ENCODE measurements around the gene USH1C. TPM values are rescaled to one million over a fixed set of nuclear protein-coding genes. Genes with fewer than 3 reads are reported as not detected.
A peak's percentile ranks its signal among the peaks of the same experiment; 100 is the strongest.

USH1C gene
- polyA plus RNA-seq, 1 donor from 2014 or later = not detected

DNA sequence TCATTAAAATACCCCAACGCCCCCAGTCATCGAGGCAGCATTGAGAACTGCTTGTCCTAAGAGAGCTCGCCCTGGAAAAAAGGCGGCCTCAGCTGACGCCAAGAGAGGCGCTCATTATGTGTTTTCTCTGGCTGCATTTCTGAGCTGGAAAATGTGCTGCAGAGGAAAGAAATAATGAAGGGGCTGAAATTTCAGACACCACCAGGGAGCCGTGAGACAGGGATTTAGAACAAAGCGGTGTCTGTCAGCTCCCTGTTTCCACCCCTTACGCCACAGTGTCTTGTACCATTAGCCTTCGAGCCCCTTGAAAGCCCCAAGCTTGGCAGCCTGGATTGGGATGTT is 14.4 kb downstream of the USH1C start:
- Mint-ChIP-seq H3K27ac (no peak overlapping the region), H3K36me3 (no peaks in the 10 kb centered on the region), H3K9me3 (peaks cover 0 to 1% (median 0%) of the 10 kb centered on the region in 3 donors), H3K27me3 (peaks cover 5% of the 10 kb centered on the region), H3K4me1 (no peaks in the 10 kb centered on the region), H3K4me3 (no peak overlapping the region)

DNA sequence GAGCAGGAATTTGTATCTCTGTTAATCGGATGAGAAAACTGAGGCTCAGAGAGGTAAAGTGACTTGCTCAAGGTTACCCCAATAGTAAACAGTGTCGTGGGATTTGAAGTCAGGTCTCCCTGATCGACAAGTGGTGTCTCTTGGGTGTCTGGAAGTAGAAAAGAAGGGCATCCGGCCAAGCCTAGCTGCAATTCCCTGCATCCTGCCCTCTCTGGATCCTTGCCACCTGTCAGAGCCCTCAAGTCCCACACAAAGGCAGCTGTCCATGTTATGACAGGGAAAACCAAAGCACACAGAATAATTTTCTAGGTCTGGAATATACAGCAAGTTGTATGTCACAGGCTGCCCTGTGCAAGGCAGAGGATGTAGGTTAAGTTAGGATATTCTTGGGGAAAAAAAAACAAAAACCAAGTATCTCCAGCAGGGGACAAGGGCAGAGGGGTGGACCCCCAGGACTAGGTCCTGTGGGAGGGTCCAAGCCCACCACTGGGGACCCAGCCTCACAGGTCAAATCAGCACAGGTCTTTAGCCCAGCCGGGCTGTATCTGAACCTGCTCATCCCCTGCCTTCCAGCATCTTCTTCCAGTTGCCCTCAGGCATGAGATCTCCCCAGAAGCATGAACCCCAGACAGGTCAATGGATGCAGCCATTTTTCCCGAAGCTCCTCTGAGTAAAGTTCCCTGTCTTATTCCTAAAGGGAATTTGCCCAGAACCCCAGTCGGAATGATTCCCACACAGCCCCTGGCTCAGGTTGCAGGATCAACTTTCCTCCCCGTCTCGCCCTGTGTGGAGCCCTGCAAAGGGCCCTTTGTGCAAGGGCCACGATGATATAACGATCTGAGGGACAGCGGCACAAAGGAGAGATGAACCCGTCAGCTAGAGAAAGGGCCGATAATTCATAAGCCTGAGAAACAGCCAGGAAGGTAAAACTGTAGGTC is 15.0 kb downstream of the USH1C start:
- H3K9me3 Mint-ChIP-seq = peaks cover 0 to 1% (median 0%) of the 10 kb centered on the region in 3 donors
- H3K27me3 Mint-ChIP-seq = peaks cover 5% of the 10 kb centered on the region
- no peaks in the 10 kb centered on the region for H3K36me3 Mint-ChIP-seq
- H3K27ac Mint-ChIP-seq = no peak overlapping the region
- H3K4me1 Mint-ChIP-seq = no peaks in the 10 kb centered on the region
- no peak overlapping the region for H3K4me3 Mint-ChIP-seq

DNA sequence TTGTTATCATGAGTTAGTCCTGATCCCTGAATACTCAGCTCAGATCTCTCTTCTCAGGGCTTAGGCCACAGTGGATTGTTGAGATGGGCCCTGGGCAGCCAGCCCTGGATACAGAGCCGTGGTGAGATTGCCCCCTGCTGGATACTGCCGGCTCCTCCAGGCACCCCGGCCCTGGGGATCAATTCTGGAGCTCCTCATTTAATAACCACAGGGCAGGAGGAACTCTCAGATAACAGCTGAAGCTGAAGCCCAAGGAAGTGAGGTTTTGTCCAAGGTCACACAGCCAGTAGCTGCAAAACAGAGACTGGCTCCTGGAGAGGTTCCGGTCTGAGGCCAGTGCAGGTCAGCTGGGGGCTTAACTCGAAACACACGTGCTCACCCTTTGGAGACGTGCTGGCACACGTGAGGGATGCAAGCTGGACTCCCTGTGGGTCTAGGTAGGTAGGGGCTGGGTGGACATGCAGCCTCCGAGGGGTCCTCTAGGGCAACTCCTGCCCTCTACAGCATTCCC is 16.0 kb downstream of the USH1C start:
- Mint-ChIP-seq H3K27ac (peak overlapping the region in 1 of 3 donors; percentile 57), H3K9me3 (peaks cover 0 to 1% (median 0%) of the 10 kb centered on the region in 3 donors)

DNA sequence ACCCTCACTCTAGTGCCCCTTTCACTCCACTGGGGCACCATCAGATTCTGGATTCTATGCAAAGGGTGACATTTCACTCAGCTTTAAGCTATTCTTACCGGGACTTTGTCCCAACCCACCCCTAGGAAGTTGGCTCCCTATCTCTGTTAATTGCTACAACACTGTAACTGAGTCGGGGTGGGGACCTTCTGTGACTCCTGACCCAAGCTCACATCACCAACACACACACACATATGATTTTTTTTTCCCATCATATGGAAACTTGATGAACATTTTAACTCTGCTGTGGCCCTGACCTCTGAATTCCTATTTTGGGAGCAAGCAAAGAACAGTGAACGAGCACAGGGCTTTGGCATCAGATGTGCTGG is 16.6 kb downstream of the USH1C start:
- H3K9me3 Mint-ChIP-seq = peaks cover 0 to 1% (median 0%) of the 10 kb centered on the region in 3 donors
- H3K4me1 Mint-ChIP-seq = no peaks in the 10 kb centered on the region
- H3K27ac Mint-ChIP-seq = no peak overlapping the region
- H3K27me3 Mint-ChIP-seq = peaks cover 5% of the 10 kb centered on the region
- H3K4me3 Mint-ChIP-seq = no peak overlapping the region
- H3K36me3 Mint-ChIP-seq = no peaks in the 10 kb centered on the region

More for the DNA sequence above, 16.0 kb downstream of the USH1C start:
- Mint-ChIP-seq H3K4me3 (no peak overlapping the region), H3K36me3 (no peaks in the 10 kb centered on the region), H3K4me1 (no peaks in the 10 kb centered on the region), H3K27me3 (peaks cover 5% of the 10 kb centered on the region)

DNA sequence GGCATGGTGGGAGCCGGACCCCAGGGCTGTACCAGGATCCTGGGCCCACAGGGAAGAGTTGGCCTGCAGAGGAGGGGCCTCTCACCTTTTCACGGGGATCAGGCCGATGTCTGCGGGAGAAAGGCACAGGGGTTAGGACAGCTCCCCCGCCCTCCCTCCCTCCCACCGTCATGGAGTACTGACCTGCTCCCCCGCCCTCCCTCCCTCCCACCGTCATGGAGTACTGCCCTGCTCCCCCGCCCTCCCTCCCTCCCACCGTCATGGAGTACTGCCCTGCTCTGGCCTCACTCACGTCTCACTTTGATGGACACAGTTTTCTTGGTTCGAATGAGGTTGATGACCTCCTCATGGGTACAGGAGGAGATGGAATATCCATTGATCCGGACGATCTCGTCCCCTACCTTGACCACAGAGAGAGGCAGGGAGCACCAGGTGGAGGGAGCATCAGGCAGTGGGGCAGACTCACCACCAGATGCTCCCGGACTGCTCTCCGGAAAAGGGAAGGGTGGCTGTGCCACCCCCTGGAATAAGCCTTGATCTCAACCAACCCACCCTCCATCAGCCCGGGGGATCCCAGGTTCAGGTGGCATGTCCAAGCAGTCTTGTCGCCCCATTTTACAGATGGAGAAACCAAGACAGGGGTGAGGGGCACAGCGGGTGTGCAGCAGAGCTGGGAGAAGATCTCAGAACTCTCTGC is 17.1 kb downstream of the USH1C start:
- Mint-ChIP-seq H3K4me1 (no peaks in the 10 kb centered on the region), H3K27ac (no peak overlapping the region), H3K9me3 (no peaks in the 10 kb centered on the region), H3K27me3 (peaks cover 4% of the 10 kb centered on the region), H3K4me3 (peak overlapping the region in 1 of 4 donors; percentile 12), H3K36me3 (no peaks in the 10 kb centered on the region)

DNA sequence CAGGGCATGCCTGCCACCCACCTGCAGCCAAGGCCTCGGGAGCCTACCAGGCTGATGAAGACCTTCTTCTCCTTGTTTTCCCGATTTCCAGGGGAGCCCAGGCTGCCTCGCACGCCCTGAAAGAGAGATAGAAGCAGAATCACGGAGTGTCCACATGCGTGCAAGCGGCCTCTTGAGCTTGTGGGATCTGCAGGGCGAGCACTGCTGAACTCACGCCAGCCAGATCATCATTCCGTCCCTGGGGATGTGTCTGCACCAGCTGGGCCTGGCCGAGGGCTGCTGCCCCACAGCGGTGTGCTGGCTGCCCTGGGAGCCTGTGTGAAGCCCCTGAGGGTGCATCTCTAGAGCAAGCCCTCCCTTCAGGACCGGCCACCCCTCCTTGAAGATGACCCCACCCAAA is 17.9 kb downstream of the USH1C start:
- Mint-ChIP-seq H3K36me3 (no peaks in the 10 kb centered on the region), H3K4me1 (peaks cover 0 to 2% (median 0%) of the 10 kb centered on the region in 3 donors), H3K9me3 (no peaks in the 10 kb centered on the region), H3K4me3 (no peak overlapping the region), H3K27ac (no peak overlapping the region), H3K27me3 (peaks cover 4% of the 10 kb centered on the region)

DNA sequence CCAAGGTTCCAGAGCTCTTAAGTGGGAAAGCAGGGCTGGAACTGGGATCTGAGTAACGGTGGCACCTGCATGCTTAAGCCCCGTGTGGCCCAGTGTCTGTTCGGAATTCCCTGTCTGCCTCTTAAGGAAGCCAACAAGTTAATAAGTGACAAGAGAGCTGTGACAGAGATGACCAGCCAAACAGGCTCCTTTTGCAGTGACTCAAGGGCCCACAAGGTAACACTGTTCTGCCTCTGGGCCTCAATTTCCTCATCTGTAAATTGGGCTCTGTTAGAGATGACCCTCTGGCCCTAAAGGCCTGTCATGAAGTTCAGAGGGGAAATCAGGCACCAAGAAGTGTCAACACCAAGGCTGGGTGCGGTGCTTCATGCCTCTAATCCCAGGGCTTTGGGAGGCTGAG is 18.6 kb downstream of the USH1C start:
- Mint-ChIP-seq H3K36me3 (no peaks in the 10 kb centered on the region), H3K27me3 (peaks cover 2% of the 10 kb centered on the region), H3K4me3 (no peak overlapping the region), H3K9me3 (no peaks in the 10 kb centered on the region), H3K4me1 (peaks cover 0 to 2% (median 0%) of the 10 kb centered on the region in 3 donors), H3K27ac (no peak overlapping the region)

DNA sequence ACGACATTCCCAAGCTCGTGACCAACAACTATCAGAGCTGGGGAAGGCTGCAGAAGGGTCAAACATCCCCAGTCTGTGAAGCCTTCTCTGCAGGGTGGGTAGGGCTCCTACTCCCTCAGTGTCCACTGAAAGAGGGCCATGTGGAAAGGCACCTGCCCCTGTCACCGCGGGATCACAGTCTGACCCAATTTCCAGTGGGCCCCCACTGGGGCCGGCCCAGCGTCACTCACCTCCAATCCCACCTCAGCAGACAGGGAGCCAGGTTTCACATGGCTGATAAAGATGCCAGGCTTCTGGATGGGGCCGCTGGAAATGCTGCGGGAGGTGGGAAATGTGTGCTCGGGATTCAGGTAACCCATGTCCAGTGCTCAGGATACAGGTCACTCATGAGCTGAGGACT is 20.0 kb downstream of the USH1C start:
- Mint-ChIP-seq H3K4me3 (no peak overlapping the region), H3K9me3 (no peaks in the 10 kb centered on the region), H3K27ac (no peak overlapping the region), H3K4me1 (peaks cover 0 to 2% (median 0%) of the 10 kb centered on the region in 3 donors), H3K36me3 (no peaks in the 10 kb centered on the region), H3K27me3 (peaks cover 2% of the 10 kb centered on the region)

DNA sequence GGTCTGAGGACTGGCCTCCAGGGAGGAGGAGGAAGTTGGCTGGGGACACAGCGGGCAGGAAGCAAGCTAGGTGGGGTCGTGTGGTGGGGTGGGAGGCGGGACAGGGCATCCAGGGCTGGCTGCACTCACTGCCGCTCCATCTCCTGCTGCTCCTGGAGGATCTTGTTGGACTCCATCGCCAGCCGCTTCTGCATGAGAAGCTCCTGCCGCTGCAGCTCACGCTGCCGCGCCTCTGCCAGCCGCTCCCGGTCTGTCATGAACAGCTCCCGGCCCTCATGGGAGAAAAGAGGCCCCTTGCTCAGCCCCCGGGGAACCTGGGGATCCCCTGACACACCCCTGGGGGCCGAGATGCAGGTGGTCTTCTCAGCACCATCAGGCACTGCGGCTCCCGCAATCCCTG is 21.6 kb downstream of the USH1C start:
- Mint-ChIP-seq H3K4me3 (no peak overlapping the region), H3K4me1 (peaks cover 0 to 2% (median 0%) of the 10 kb centered on the region in 3 donors), H3K27ac (no peak overlapping the region), H3K36me3 (no peaks in the 10 kb centered on the region), H3K9me3 (no peaks in the 10 kb centered on the region), H3K27me3 (peaks cover 7% of the 10 kb centered on the region)

DNA sequence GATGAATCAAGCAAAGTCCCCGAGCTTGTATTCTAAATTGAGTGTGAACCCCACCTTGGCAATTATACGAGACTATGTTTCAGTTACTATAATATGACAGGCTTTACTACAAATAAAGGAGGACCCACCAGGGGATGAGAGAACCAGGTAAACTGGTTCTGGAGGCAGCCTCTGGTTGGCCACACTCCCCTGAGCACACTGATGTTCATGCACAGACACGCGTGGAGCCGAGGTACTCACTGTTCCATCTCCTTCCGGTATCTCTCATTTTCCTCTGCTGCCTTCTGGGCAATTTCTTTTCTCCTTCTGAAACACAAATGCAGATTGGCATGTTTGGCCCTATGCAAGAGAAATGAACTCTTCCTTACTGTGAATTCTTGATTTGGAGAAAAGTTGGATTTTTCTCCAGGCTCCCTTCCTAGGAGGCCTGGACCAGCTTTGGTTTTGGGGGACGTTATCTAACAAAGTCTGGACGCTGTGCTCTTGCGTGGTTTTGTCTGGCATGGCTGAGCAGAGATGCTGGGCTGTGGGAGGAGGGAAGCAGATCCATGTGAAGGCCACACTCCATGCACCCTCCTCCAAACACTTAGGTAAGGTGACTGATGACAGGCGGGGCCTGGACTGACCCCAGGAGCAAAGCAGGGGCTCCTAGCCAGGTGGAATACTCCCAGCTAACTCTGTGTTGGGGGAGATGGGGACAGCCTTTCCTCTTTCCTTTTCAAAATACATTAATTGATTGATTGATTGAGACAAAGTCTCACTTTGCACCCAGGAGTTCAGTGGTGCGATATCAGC is 22.9 kb downstream of the USH1C start:
- no peaks in the 10 kb centered on the region for H3K9me3 Mint-ChIP-seq
- H3K4me3 Mint-ChIP-seq = no peak overlapping the region
- peaks cover 0 to 2% (median 0%) of the 10 kb centered on the region in 3 donors for H3K4me1 Mint-ChIP-seq
- H3K27me3 Mint-ChIP-seq = peaks cover 9% of the 10 kb centered on the region
- H3K27ac Mint-ChIP-seq = no peak overlapping the region
- no peaks in the 10 kb centered on the region for H3K36me3 Mint-ChIP-seq

DNA sequence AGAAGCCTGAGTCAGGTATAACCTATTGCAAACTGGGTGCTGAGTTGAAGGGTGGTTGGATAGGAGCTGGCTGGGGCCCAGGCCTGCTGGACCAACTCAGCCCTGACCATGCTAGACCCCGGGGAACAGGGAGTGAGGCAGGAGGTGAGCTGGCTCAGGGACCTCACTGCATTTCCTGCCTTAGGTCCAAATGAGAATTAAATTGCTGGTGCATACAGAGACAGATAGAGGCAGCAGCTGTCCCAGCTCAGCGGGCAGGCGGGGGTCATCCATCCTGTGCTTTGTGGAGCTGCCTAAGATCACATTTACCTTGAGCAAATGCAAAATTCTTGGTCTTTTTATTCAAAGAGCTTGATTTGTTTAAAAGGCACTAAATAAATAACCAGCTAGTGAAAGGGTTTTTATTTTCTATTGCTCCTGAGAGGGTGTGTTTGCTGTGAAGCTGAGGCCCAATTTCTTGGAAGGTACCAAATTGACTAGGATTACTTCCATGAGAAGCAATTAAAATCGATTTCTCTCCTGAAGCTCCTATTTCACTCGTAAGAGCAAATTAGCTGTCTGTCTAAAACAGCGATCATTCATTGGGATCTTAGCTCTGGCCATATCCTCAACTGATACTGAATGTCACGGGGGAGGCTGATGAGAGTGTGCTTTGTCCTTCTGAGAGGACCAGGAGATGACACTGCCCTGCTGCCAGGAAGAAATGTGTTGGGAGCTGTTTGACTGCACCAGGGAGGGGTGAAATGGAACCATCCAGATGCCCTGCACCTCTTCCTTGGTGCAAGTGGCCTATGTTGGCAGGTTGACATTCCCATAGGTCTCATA is 24.9 kb downstream of the USH1C start:
- no peaks in the 10 kb centered on the region for H3K9me3 Mint-ChIP-seq
- H3K4me3 Mint-ChIP-seq = no peak overlapping the region
- no peak overlapping the region for H3K27ac Mint-ChIP-seq
- H3K27me3 Mint-ChIP-seq = peaks cover 10% of the 10 kb centered on the region
- no peaks in the 10 kb centered on the region for H3K36me3 Mint-ChIP-seq
- peaks cover 0 to 2% (median 0%) of the 10 kb centered on the region in 3 donors for H3K4me1 Mint-ChIP-seq

DNA sequence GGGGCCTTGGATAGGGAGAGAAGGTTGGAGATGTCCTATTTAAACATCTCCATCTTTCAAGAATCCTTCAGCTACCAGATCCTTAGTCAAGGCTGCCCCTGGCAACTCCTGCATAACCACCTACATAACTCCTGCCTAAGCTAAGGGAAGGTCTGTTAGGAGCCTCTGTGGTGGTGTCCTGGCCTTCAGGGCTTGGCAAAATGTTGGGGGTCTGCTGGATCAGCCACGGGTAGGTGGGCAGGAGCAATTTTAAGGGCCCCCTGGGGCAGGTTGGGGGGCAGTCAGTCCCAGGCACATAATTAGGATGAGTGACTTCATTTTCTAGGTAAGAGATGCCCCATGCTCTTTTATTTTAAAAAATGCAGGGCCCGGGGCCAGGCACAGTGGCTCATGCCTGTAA is 25.9 kb downstream of the USH1C start:
- Mint-ChIP-seq H3K27ac (no peak overlapping the region), H3K9me3 (no peaks in the 10 kb centered on the region), H3K27me3 (peaks cover 10% of the 10 kb centered on the region), H3K4me3 (no peak overlapping the region), H3K36me3 (no peaks in the 10 kb centered on the region), H3K4me1 (peaks cover 0 to 2% (median 0%) of the 10 kb centered on the region in 3 donors)

DNA sequence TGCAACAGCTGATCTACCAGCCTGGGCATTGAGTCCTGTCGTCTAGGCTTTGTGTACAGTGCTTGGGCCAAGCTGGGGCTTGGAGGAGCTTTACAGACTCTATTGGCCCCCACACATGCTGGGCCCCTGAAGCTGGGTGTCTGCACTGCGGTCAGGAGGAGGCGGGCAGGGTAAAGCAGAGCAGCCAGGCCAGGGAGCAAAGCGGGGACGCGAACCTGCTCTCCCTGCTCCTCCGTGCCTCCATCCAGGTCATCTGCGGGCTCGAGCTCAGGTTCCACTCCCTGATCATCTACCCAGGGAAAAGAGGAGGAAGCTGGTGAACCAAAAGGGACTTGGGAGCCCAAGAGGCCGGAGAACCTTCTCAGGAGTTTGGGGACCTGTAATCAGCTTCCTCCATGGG is 27.0 kb downstream of the USH1C start:
- H3K36me3 Mint-ChIP-seq = no peaks in the 10 kb centered on the region
- H3K9me3 Mint-ChIP-seq = no peaks in the 10 kb centered on the region
- peaks cover 10% of the 10 kb centered on the region for H3K27me3 Mint-ChIP-seq
- H3K4me1 Mint-ChIP-seq = peaks cover 0 to 2% (median 0%) of the 10 kb centered on the region in 3 donors
- no peak overlapping the region for H3K27ac Mint-ChIP-seq
- no peak overlapping the region for H3K4me3 Mint-ChIP-seq

DNA sequence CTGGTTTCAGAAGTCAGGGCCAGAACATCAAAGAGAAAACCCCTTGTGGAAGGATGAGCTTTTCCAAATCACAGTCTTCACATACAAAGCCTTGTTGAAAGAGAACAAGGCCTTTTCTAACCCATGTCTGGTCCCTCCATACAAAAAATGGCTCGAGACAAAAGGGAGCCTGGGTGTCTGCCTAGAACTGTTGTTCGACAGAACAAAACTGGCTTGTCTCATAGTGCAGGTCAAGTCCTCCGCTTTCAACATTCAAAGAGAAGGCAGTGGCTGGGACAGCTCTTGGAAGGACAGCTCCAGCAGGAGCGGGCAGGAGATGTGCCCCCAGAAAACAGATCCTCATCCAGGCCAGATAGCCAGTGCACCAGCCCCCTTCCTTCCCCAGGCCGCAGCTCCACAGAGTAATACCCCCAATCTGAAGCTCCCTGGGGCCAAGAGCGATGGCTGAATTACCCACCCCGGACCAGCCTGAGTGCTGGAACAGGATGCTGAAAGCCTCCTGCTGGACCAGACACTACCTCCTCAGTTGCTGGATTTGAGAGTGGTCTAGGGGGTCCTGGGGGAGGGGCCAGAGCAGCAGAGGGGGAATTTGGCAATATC is 27.6 kb downstream of the USH1C start:
- Mint-ChIP-seq H3K9me3 (no peaks in the 10 kb centered on the region), H3K36me3 (no peaks in the 10 kb centered on the region), H3K27ac (no peak overlapping the region), H3K27me3 (peaks cover 10% of the 10 kb centered on the region), H3K4me3 (peak overlapping the region in 1 of 4 donors; percentile 45), H3K4me1 (peaks cover 0 to 2% (median 0%) of the 10 kb centered on the region in 3 donors)

All from IgD-negative memory B cell (primary cell).